Astrocyte (in vitro differentiated cells and primary cell): ENCODE results near the gene CD180. TPM values are rescaled to one million over a fixed set of nuclear protein-coding genes. Genes with fewer than 3 reads are reported as not detected.
A peak's percentile ranks its signal among the peaks of the same experiment; 100 is the strongest.

Source experiments
- DNase-seq: peaks from one replicate; pipeline ENCODE4 v3.0.0-alpha.2; 2010; ENCODE audit warnings: low read depth
- FAIRE-seq: peaks from 2 replicates; lab custom pipeline; 2011; peaks lifted over from hg19 to GRCh38; lab: Jason Lieb, UNC
- H2AFZ ChIP-seq: 2 replicates; pipeline ENCODE4 v1.6.0; 2012; ENCODE audit warnings: low read depth, low read length, inconsistent platforms
- H3K27ac ChIP-seq: 2 replicates; pipeline ENCODE4 v1.5.1; 2011; ENCODE audit warnings: low read depth, low read length, inconsistent platforms
- H3K27me3 ChIP-seq: 2 replicates; pipeline ENCODE4 v1.6.0; 2011; ENCODE audit warnings: low read length, inconsistent platforms; ENCODE audit not compliant: insufficient read depth
- H3K36me3 ChIP-seq: 2 replicates; pipeline ENCODE4 v1.5.1; 2011; ENCODE audit warnings: low read length, inconsistent platforms; ENCODE audit not compliant: insufficient read depth
- H3K4me1 ChIP-seq: 2 replicates; pipeline ENCODE4 v1.5.1; 2011; ENCODE audit warnings: low read length, inconsistent platforms; ENCODE audit not compliant: insufficient read depth
- H3K4me2 ChIP-seq: 2 replicates; pipeline ENCODE4 v1.6.0; 2012; ENCODE audit warnings: low read length, inconsistent platforms
- H3K4me3 ChIP-seq: 2 replicates; pipeline ENCODE4 v1.5.1; 2011; ENCODE audit warnings: low read depth, mild to moderate bottlenecking, low read length, inconsistent platforms; ENCODE audit not compliant: insufficient read depth
- H3K79me2 ChIP-seq: 2 replicates; pipeline ENCODE4 v1.6.0; 2012; ENCODE audit warnings: mild to moderate bottlenecking, low read length, inconsistent platforms; ENCODE audit not compliant: insufficient read depth
- H3K9ac ChIP-seq: 2 replicates; pipeline ENCODE4 v1.6.0; 2012; ENCODE audit warnings: mild to moderate bottlenecking, low read length, inconsistent platforms
- H3K9me3 ChIP-seq: 2 replicates; pipeline ENCODE4 v1.5.1; 2012; ENCODE audit warnings: low read depth, mild to moderate bottlenecking, low read length, inconsistent platforms; ENCODE audit not compliant: insufficient read depth
- H4K20me1 ChIP-seq: 2 replicates; pipeline ENCODE4 v1.6.0; 2012; ENCODE audit warnings: low read length, inconsistent platforms; ENCODE audit not compliant: insufficient read depth
- H3K27ac Mint-ChIP-seq: one replicate; pipeline ENCODE4 v1.8.0; 2021; ENCODE audit warnings: mild to moderate bottlenecking, mixed read lengths; ENCODE audit not compliant: unreplicated experiment
- H3K27me3 Mint-ChIP-seq: one replicate; pipeline ENCODE4 v1.8.0; 2021; ENCODE audit warnings: low read depth, mixed read lengths; ENCODE audit not compliant: unreplicated experiment
- H3K36me3 Mint-ChIP-seq: one replicate; pipeline ENCODE4 v1.8.0; 2021; ENCODE audit warnings: low read depth, mixed read lengths; ENCODE audit not compliant: unreplicated experiment
- H3K4me1 Mint-ChIP-seq: one replicate; pipeline ENCODE4 v1.8.0; 2021; ENCODE audit warnings: low read depth, mixed read lengths; ENCODE audit not compliant: unreplicated experiment
- H3K4me3 Mint-ChIP-seq: one replicate; pipeline ENCODE4 v1.8.0; 2021; ENCODE audit warnings: mild to moderate bottlenecking, moderate library complexity, mixed read lengths; ENCODE audit not compliant: unreplicated experiment
- H3K9me3 Mint-ChIP-seq: one replicate; pipeline ENCODE4 v1.8.0; 2021; ENCODE audit warnings: mild to moderate bottlenecking, mixed read lengths; ENCODE audit not compliant: unreplicated experiment
- CTCF ChIP-seq: IDR thresholded peaks from 2 replicates; pipeline ENCODE4 v1.5.1; 2011; ENCODE audit warnings: low read depth, mild to moderate bottlenecking, inconsistent platforms, low read length, moderate library complexity; ENCODE audit not compliant: insufficient read depth
- EZH2 ChIP-seq: IDR thresholded peaks from 2 replicates; pipeline ENCODE4 v1.6.1; 2012; ENCODE audit warnings: mild to moderate bottlenecking, low read length, inconsistent platforms; ENCODE audit not compliant: insufficient read depth
- total RNA-seq: library from RNA; stranded (reverse); gene quantifications from 2 replicates; pipeline ENCODE4 v1.2.1, GENCODE V29; 2021

The CD180 gene
- total RNA-seq, 1 donor from 2014 or later = not detected

- H3K4me2 ChIP-seq = peak overlapping the region; percentile 73
- no peak overlapping the region for H3K9ac ChIP-seq
- no peaks in the 10 kb centered on the region for H3K9me3 ChIP-seq
- Mint-ChIP-seq H3K9me3 (no peaks in the 10 kb centered on the region), H3K4me3 (no peak overlapping the region), H3K4me1 (peaks cover 14% of the 10 kb centered on the region), H3K27me3 (no peaks in the 10 kb centered on the region), H3K36me3 (no peaks in the 10 kb centered on the region), H3K27ac (no peak overlapping the region)
- no peaks in the 10 kb centered on the region for H4K20me1 ChIP-seq
- no peaks in the 10 kb centered on the region for H3K79me2 ChIP-seq
- H2AFZ ChIP-seq = peak overlapping the region; percentile 36
- peak; percentile 68 for DNase-seq
- no peak overlapping the region for H3K4me3 ChIP-seq
- no peak for TF ChIP-seq EZH2
- FAIRE-seq = no peak
- no peak overlapping the region for H3K27ac ChIP-seq
- H3K27me3 ChIP-seq = no peaks in the 10 kb centered on the region
- H3K36me3 ChIP-seq = no peaks in the 10 kb centered on the region
- H3K4me1 ChIP-seq = peaks cover 14% of the 10 kb centered on the region
These were observed 36.5 kb upstream of the CD180 start for GRCh38 chr5:67233075-67233474.

GRCh38 chr5:67223211-67223610 is 26.6 kb upstream of the CD180 start:
- TF ChIP-seq EZH2 = no peak
- no peak overlapping the region for H3K9ac ChIP-seq
- H3K27ac Mint-ChIP-seq = no peak overlapping the region
- no peaks in the 10 kb centered on the region for H3K27me3 ChIP-seq
- H3K27ac ChIP-seq = no peak overlapping the region
- no peak for DNase-seq
- H3K4me1 Mint-ChIP-seq = peaks cover 3% of the 10 kb centered on the region
- H4K20me1 ChIP-seq = no peaks in the 10 kb centered on the region
- H3K79me2 ChIP-seq = no peaks in the 10 kb centered on the region
- no peaks in the 10 kb centered on the region for H3K36me3 ChIP-seq
- no peak overlapping the region for H2AFZ ChIP-seq
- H3K4me3 Mint-ChIP-seq = no peak overlapping the region
- no peak overlapping the region for H3K4me2 ChIP-seq
- no peak overlapping the region for H3K4me3 ChIP-seq
- H3K27me3 Mint-ChIP-seq = no peaks in the 10 kb centered on the region
- H3K36me3 Mint-ChIP-seq = no peaks in the 10 kb centered on the region
- no peaks in the 10 kb centered on the region for H3K9me3 ChIP-seq
- H3K9me3 Mint-ChIP-seq = peaks cover 2% of the 10 kb centered on the region
- no peaks in the 10 kb centered on the region for H3K4me1 ChIP-seq
- FAIRE-seq = no peak

- Histone ChIP-seq H2AFZ (no peak overlapping the region), H3K9ac (no peak overlapping the region), H3K9me3 (no peaks in the 10 kb centered on the region), H3K4me3 (no peak overlapping the region), H3K4me2 (no peak overlapping the region), H3K4me1 (no peaks in the 10 kb centered on the region), H3K27ac (no peak overlapping the region), H4K20me1 (no peaks in the 10 kb centered on the region), H3K36me3 (no peaks in the 10 kb centered on the region), H3K79me2 (no peaks in the 10 kb centered on the region), H3K27me3 (no peaks in the 10 kb centered on the region)
- Mint-ChIP-seq H3K27ac (peak overlapping the region; percentile 13), H3K4me3 (no peak overlapping the region), H3K27me3 (no peaks in the 10 kb centered on the region), H3K4me1 (peaks cover 3% of the 10 kb centered on the region), H3K36me3 (no peaks in the 10 kb centered on the region), H3K9me3 (peaks cover 3% of the 10 kb centered on the region)
- DNase-seq (no peak), FAIRE-seq (no peak)
- TF ChIP-seq CTCF = no peak
- no peak for TF ChIP-seq EZH2
These were observed 25.8 kb upstream of the CD180 start for GRCh38 chr5:67222243-67223025.
